ENCODE data around the gene NR1H2. TPM values are rescaled to one million over a fixed set of nuclear protein-coding genes. Genes with fewer than 3 reads are reported as not detected.
A peak's percentile ranks its signal among the peaks of the same experiment; 100 is the strongest.

The NR1H2 gene
- total and polyA plus RNA-seq, 8 donors, result 26.7 to 78.4 (median 33.7) TPM

GRCh38 chr19:50392759-50393158 lies 16.5 kb downstream of the NR1H2 start:
- intact Hi-C loops (cut with DNase I), result no loop called here
- peaks cover 0 to 12% of the 10 kb centered on the region in 2 donors for H3K36me3 ChIP-seq
- no peak for ATAC-seq
- no peak overlapping the region for H3K4me3 ChIP-seq
- H3K27ac ChIP-seq, result no peak overlapping the region
- DNase-seq, result no peak
- H3K9me3 ChIP-seq, result no peaks in the 10 kb centered on the region
- no peak for TF ChIP-seq CTCF (IDR thresholded peaks at IDR 0.05)
- peaks cover 0 to 2% of the 10 kb centered on the region in 2 donors for H3K4me1 ChIP-seq
- no peaks in the 10 kb centered on the region for H3K27me3 ChIP-seq

- TF ChIP-seq CTCF (IDR thresholded peaks at IDR 0.05), result no peak
- Histone ChIP-seq H3K4me3 (no peak overlapping the region), H3K27ac (no peak overlapping the region), H3K4me1 (no peaks in the 10 kb centered on the region), H3K9me3 (no peaks in the 10 kb centered on the region), H3K36me3 (peaks cover 0 to 14% of the 10 kb centered on the region in 2 donors), H3K27me3 (no peaks in the 10 kb centered on the region)
- intact Hi-C loops (cut with DNase I), result no loop called here
- DNase-seq, result no peak
- no peak for ATAC-seq
These were observed 17.3 kb downstream of the NR1H2 start for GRCh38 chr19:50393589-50393988.

DNA sequence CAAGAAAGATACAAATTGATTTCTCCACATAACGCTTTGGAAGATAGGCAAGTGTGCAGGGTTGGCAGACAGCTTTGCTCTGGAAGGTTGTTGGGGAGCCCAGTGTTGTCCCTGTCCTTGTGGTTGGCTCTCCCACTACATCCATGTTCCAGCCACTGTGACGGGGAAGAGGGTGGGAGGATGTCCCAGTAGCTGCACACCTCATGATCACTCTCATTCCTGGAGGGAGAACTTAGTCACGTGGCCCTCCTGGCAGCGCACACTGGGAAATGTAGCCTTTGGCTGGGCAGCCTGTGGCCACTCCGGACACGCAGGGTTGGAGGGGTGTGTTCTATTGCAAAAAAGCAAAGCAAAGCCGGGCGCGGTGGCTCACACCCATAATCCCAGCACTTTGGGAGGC lies 17.8 kb downstream of the NR1H2 start:
- H3K4me3 ChIP-seq, result no peak overlapping the region
- intact Hi-C loops (cut with DNase I), result no loop called here
- peak in 1 of 4 donors; percentile 39 for DNase-seq

DNA sequence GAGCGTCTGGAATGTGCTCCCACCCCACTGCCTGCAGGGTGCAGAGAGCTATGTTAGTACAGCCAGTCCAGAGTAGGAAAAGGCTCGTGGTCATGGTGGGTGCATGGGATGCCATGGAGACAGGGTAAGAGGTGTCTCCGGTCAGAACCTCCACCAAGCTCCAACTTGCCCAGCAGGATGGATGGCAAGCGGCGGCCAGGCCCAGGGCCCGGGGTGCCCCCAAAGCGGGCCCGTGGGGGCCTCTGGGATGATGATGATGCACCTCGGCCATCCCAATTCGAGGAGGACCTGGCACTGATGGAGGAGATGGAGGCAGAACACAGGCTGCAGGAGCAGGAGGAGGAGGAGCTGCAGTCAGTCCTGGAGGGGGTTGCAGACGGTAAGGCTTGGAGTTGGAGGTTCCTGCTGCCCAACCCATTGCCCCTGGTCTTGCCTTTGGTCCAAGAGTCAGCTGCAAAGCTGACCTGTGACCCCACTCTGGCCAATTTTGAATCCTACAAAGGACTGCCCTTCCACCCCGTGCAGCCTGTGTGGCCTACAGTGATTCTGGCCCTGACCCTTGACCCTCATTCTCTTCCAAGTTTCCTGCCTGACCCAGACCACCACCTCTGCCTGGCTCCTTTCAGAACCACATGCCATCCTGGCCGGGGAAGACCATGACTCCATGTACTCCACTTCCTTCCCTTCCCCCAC lies 22.6 kb downstream of the NR1H2 start:
- ATAC-seq, result no peak
- TF ChIP-seq CTCF (IDR thresholded peaks at IDR 0.05), result no peak
- Histone ChIP-seq H3K9me3 (no peaks in the 10 kb centered on the region), H3K27ac (no peak overlapping the region), H3K36me3 (peaks cover 0 to 37% of the 10 kb centered on the region in 2 donors), H3K4me3 (no peak overlapping the region), H3K27me3 (no peaks in the 10 kb centered on the region), H3K4me1 (no peaks in the 10 kb centered on the region)
- peak in 1 of 4 donors; percentile 65 for DNase-seq
- intact Hi-C loops (cut with DNase I), result no loop called here

More for the DNA sequence above, 17.8 kb downstream of the NR1H2 start:
- Histone ChIP-seq H3K27ac (no peak overlapping the region), H3K9me3 (no peaks in the 10 kb centered on the region), H3K4me1 (no peaks in the 10 kb centered on the region), H3K36me3 (peaks cover 0 to 18% of the 10 kb centered on the region in 2 donors), H3K27me3 (no peaks in the 10 kb centered on the region)
- no peak for TF ChIP-seq CTCF (IDR thresholded peaks at IDR 0.05)
- ATAC-seq, result no peak

DNA sequence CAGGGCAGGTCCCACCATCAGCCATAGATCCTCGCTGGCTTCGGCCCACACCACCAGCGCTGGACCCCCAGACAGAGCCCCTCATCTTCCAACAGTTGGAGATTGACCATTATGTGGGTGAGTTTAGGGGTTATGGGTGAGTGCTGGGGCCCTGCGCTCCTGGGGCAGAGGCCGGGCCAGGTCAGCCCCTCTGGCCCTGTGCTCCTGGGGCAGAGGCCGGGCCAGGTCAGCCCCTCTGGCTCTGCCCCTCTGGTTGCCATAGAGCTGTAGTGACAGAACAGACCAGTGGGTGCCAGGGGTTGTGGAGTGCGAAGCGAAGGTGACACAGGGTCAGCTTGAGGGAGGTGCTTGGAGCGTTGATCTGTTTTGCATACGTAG lies 23.1 kb downstream of the NR1H2 start:
- Histone ChIP-seq H3K9me3 (no peaks in the 10 kb centered on the region), H3K4me3 (no peak overlapping the region), H3K27ac (no peak overlapping the region), H3K27me3 (no peaks in the 10 kb centered on the region), H3K4me1 (no peaks in the 10 kb centered on the region), H3K36me3 (peaks cover 0 to 42% of the 10 kb centered on the region in 2 donors)
- intact Hi-C loops (cut with DNase I), result no loop called here
- no peak for TF ChIP-seq CTCF (IDR thresholded peaks at IDR 0.05)
- ATAC-seq (no peak), DNase-seq (peak in 1 of 4 donors; percentile 42)

Data from left lung (tissue), 10 donors.